GM12878 (cell line): ENCODE results near the gene CEP89. TPM values are rescaled to one million over a fixed set of nuclear protein-coding genes. Genes with fewer than 3 reads are reported as not detected.

Experiments used
- ATAC-seq: fragments of 200-7000 bp; cut with Tn5 transposase; 3 replicates; pipeline ENCODE4 v1.9.1; 2020; ENCODE audit warnings: mild to moderate bottlenecking, moderate library complexity
- BruUV-seq: library from RNA; stranded (reverse); fragments of 400-500 nt; replicated peaks from 2 replicates; lab custom pipeline; 2021; lab: Mats Ljungman, UMichigan
- CTCF ChIA-PET: fragments of 300-600 bp; sonication (Branson Sonifier 250); formaldehyde crosslinking; extraction: SDS; loops from one replicate; lab custom pipeline; 2021; ENCODE audit warnings: inconsistent platforms; lab: Yijun Ruan, JAX
- POLR2A ChIA-PET: fragments of 350-600 bp; formaldehyde crosslinking; extraction: SDS; loops from one replicate; lab custom pipeline; 2021; ENCODE audit warnings: inconsistent platforms; lab: Charles Lee
- RAD21 ChIA-PET: fragments of 300-600 bp; sonication (Branson Sonifier 250); formaldehyde crosslinking; loops from one replicate; lab custom pipeline; 2023; ENCODE audit warnings: antibody characterized with exemption; ENCODE audit not compliant: unreplicated experiment; lab: Charles Lee
- SMC1A ChIA-PET: fragments of 300-600 bp; sonication (Branson Sonifier 250); formaldehyde crosslinking; loops from one replicate; lab custom pipeline; 2023; ENCODE audit not compliant: unreplicated experiment, uncharacterized antibody; lab: Charles Lee
- DNase-seq: peaks from one replicate; pipeline ENCODE4 v3.0.0-alpha.2; 2011; ENCODE audit warnings: low read depth, low spot score
- FAIRE-seq: peaks from 3 replicates; lab custom pipeline; 2011; peaks lifted over from hg19 to GRCh38; lab: Jason Lieb, UNC
- H2AFZ ChIP-seq: 2 replicates; pipeline ENCODE4 v1.6.0; 2011; ENCODE audit warnings: low read depth, low read length, control low read depth; ENCODE audit not compliant: control insufficient read depth
- H3K27ac ChIP-seq: 2 replicates; pipeline ENCODE4 v1.5.1; 2011; ENCODE audit warnings: control low read depth; ENCODE audit not compliant: control insufficient read depth, insufficient read depth
- H3K27me3 ChIP-seq, 2 experiments: replicated peaks in 1 of 2; 2 replicates each; pipeline versions ENCODE4 v1.6.0 to v1.6.1; 2011; ENCODE audit warnings: low read length in 1 of 2; ENCODE audit not compliant: control insufficient read depth in 2 of 2, insufficient read depth in 2 of 2
- H3K36me3 ChIP-seq, 2 experiments: 2 replicates each; pipeline ENCODE4 v1.5.1; 2011; ENCODE audit warnings: low read length in 1 of 2; ENCODE audit not compliant: control insufficient read depth in 2 of 2, insufficient read depth in 2 of 2
- H3K4me1 ChIP-seq: 2 replicates; pipeline ENCODE4 v1.6.1; 2011; ENCODE audit warnings: mild to moderate bottlenecking, low read length, moderate library complexity, mixed read lengths; ENCODE audit not compliant: control insufficient read depth, insufficient read depth
- H3K4me2 ChIP-seq: 2 replicates; pipeline ENCODE4 v1.6.0; 2011; ENCODE audit warnings: control low read depth; ENCODE audit not compliant: control insufficient read depth, insufficient read depth
- H3K4me3 ChIP-seq: fragments of 200-600 bp; sonication (generic); 2 replicates; pipeline ENCODE4 v1.5.1; 2016
- H3K79me2 ChIP-seq: 2 replicates; pipeline ENCODE4 v1.6.0; 2011; ENCODE audit warnings: low read length; ENCODE audit not compliant: control insufficient read depth, insufficient read depth
- H3K9ac ChIP-seq: 2 replicates; pipeline ENCODE4 v1.8.0; 2011; ENCODE audit warnings: low read length, control low read depth, mixed read lengths; ENCODE audit not compliant: control insufficient read depth, insufficient read depth
- H3K9me3 ChIP-seq: replicated peaks from 3 replicates; pipeline ENCODE4 v1.5.1; 2011; ENCODE audit warnings: mild to moderate bottlenecking, low read length; ENCODE audit not compliant: control insufficient read depth, insufficient read depth
- H4K20me1 ChIP-seq: 2 replicates; pipeline ENCODE4 v1.6.0; 2011; ENCODE audit not compliant: control insufficient read depth, insufficient read depth
- RAD21 ChIP-seq: IDR thresholded peaks from 2 replicates; pipeline ENCODE4 v1.6.1; 2011; ENCODE audit warnings: mild to moderate bottlenecking, low read depth, low read length, moderate library complexity; ENCODE audit not compliant: insufficient read depth
- RUNX3 ChIP-seq: IDR thresholded peaks from 2 replicates; pipeline ENCODE4 v1.6.1; 2012; ENCODE audit warnings: low read length, inconsistent platforms
- SMC3 ChIP-seq: IDR thresholded peaks from 2 replicates; pipeline ENCODE4 v1.6.1; 2011; ENCODE audit warnings: low read length, improper control_type of control experiment, borderline replicate concordance
- TCF7 ChIP-seq: IDR thresholded peaks from 2 replicates; pipeline ENCODE4 v1.6.1; 2014; ENCODE audit warnings: antibody characterized with exemption, borderline replicate concordance
- WGBS: methylation state at CpG from one replicate; pipeline ENCODE4 v1.1.6; 2016; ENCODE audit warnings: low lambda C conversion rate; ENCODE audit not compliant: insufficient replicate concordance, insufficient coverage; ENCODE audit errors: missing lambda C conversion rate; 5-methylcytosine and 5-hydroxymethylcytosine counted together
- in situ Hi-C: fragments of 300-500 bp; cut with MboI; formaldehyde crosslinking; loops from 9 replicates; pipeline ENCODE4 v1.14.3; 2018; ENCODE audit warnings: mixed read lengths
- intact Hi-C: fragments of 100-400 bp; cut with micrococcal nuclease; formaldehyde crosslinking; loops from one replicate; pipeline ENCODE4 v1.14.2; 2022; ENCODE audit not compliant: unreplicated experiment
- polyA plus RNA-seq, 11 experiments: library from polyadenylated mRNA; depleted of rRNA in 4 of 11; unstranded in 6 of 11; stranded (reverse) in 5 of 11; fragments of >200 nt; fragmentation: Nextera tagmentation in 4 of 11; fragmentation: Illumina TruSeq in 1 of 11; extraction: Ambion mirVana in 4 of 11; extraction: Trizol in 1 of 11; gene quantifications; 1 replicate in 1 of 11; 2 replicates in 10 of 11; pipeline versions ENCODE4 v1.2.1 to v1.2.3, GENCODE V29; 2011 to 2016; ENCODE audit warnings: inconsistent platforms in 2 of 11, missing spikeins in 2 of 11, low read depth in 1 of 11
- total RNA-seq, 4 experiments: library from RNA; depleted of rRNA in 3 of 4; stranded (reverse); fragments of >200 nt in 3 of 4; fragmentation: Illumina TruSeq in 1 of 4; extraction: Trizol in 1 of 4; gene quantifications; 2 replicates each; pipeline versions ENCODE4 v1.2.1 to v1.2.3, GENCODE V29; 2013 to 2021
- TF ChIP-seq, protein P1 (sequence below), 3 experiments: IDR thresholded peaks in 2 of 3; conservative IDR thresholded peaks in 1 of 3; 2 replicates each; pipeline ENCODE4 v1.5.1; 2011; ENCODE audit warnings: low read depth in 3 of 3, low read length in 3 of 3, mild to moderate bottlenecking in 3 of 3, control low read depth in 2 of 3, moderate library complexity in 2 of 3, inconsistent platforms in 1 of 3, mixed read lengths in 1 of 3; ENCODE audit not compliant: control insufficient read depth in 2 of 3, insufficient read depth in 1 of 3; ENCODE audit errors: extremely low read depth in 1 of 3

The CEP89 gene
- total and polyA plus RNA-seq, 10 of the 15 experiments (the other 5 are each of a cell fraction or from before 2014, with no cell fraction given) = 6.0 to 19.3 (median 10.2) TPM

DNA sequence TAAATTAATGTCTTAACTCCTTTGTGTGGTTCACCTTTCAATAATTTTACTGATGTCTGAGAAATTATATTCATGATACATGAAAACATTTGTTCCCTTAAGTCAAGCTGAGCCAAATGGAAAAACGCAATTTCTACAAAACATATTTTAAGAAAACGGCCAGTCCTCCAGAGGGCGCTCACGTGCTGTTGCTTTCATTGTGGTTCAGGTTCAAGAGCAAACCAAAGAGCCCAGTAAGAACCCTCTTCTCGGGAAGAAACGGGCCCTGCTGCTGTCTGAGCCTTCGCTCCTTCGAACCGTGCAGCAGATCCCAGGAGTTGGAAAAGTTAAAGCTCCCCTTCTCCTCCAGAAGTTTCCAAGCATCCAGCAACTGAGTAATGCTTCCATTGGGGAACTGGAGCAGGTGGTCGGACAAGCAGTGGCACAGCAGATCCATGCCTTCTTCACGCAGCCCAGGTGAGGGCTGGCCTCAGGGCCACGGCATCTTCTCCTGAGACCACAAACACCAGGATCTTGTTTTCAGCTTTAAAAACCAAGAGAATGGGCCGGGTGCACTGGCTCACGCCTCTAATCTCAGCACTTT is 4.6 kb upstream of the CEP89 start:
- no TSS peak for BruUV-seq
- H4K20me1 ChIP-seq = no peaks in the 10 kb centered on the region
- 52% methylated on average over 14 of the region's 14 CpGs for WGBS
- H3K27me3 ChIP-seq = no peaks in the 10 kb centered on the region
- CTCF ChIA-PET = interaction anchor here (0.6 to 2.6 kb wide), 16 partner anchors 10 to 431 kb away, joined by 3 to 12 read pairs (median 4); partner anchors contain the start of gene PDCD5
- peaks cover 0 to 12% of the 10 kb centered on the region in 2 experiments; a peak in 2 of 4 replicates for H3K36me3 ChIP-seq
- RAD21 ChIA-PET = no interaction called here
- no peak for ATAC-seq
- peaks cover 5% of the 10 kb centered on the region for H3K79me2 ChIP-seq
- H3K9me3 ChIP-seq = no peaks in the 10 kb centered on the region
- no peak overlapping the region for H3K4me2 ChIP-seq
- POLR2A ChIA-PET = interaction anchor here (0.6 to 1.2 kb wide), 2 partner anchors 9 to 616 kb away, joined by 3 read pairs; no protein-coding TSS in a partner anchor
- in situ Hi-C loops (loop anchor here (5.0 kb wide), 1 partner anchor 141 kb away; no protein-coding TSS in a partner anchor), intact Hi-C loops (loop anchor here (1.0 to 10.0 kb wide), 2 partner anchors 143 to 392 kb away; partner anchors contain the start of gene PDCD5)
- H3K27ac ChIP-seq = no peak overlapping the region
- TF ChIP-seq TCF7 = no peak
- peak; percentile 78 for TF ChIP-seq RAD21
- TF ChIP-seq SMC3 = peak; percentile 52; the same call in 1 of the 2 replicates
- TF ChIP-seq RUNX3 = peak; percentile 34; the same call in 1 of the 2 replicates
- TF ChIP-seq, protein P1, sequence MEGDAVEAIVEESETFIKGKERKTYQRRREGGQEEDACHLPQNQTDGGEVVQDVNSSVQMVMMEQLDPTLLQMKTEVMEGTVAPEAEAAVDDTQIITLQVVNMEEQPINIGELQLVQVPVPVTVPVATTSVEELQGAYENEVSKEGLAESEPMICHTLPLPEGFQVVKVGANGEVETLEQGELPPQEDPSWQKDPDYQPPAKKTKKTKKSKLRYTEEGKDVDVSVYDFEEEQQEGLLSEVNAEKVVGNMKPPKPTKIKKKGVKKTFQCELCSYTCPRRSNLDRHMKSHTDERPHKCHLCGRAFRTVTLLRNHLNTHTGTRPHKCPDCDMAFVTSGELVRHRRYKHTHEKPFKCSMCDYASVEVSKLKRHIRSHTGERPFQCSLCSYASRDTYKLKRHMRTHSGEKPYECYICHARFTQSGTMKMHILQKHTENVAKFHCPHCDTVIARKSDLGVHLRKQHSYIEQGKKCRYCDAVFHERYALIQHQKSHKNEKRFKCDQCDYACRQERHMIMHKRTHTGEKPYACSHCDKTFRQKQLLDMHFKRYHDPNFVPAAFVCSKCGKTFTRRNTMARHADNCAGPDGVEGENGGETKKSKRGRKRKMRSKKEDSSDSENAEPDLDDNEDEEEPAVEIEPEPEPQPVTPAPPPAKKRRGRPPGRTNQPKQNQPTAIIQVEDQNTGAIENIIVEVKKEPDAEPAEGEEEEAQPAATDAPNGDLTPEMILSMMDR (IDR thresholded peaks at IDR 0.05 in 2 of 3, conservative IDR thresholded peaks at IDR 0.05 in 1 of 3; ENCODE audit: control insufficient read depth in 2 of 3, extremely low read depth in 1 of 3, insufficient read depth in 1 of 3, low read depth in 3 of 3, low read length in 3 of 3) = peak; percentile 66 to 75 (median 74)
- no peak overlapping the region for H3K4me3 ChIP-seq
- no peak overlapping the region for H2AFZ ChIP-seq
- no peaks in the 10 kb centered on the region for H3K4me1 ChIP-seq
- no peak for DNase-seq
- no peak overlapping the region for H3K9ac ChIP-seq
- FAIRE-seq = no peak
- SMC1A ChIA-PET = interaction anchor here (0.5 kb wide), 1 partner anchor 35 kb away, joined by 3 read pairs; no protein-coding TSS in a partner anchor
